ENCODE measurements around the gene RPL5.
A peak's percentile ranks its signal among the peaks of the same experiment; 100 is the strongest.

The RPL5 gene

GRCh38 chr1:92870591-92870990 lies 38.8 kb downstream of the RPL5 start:
- no peak for DNase-seq (ENCODE audit: extremely low spot score)

GRCh38 chr1:92872719-92873118 lies 40.9 kb downstream of the RPL5 start:
- no peak for DNase-seq (ENCODE audit: extremely low spot score)
- no peak for TF ChIP-seq CTCF (IDR thresholded peaks at IDR 0.05; ENCODE audit: control extremely low read depth, extremely low read depth, low read depth, missing control alignments)
- CTCF ChIA-PET = interaction anchor here (0.6 to 9.1 kb wide), 5 partner anchors 9 to 121 kb away, joined by 3 to 50 read pairs (median 3); no protein-coding TSS in a partner anchor
- POLR2A ChIA-PET = no interaction called here

More at GRCh38 chr1:92870591-92870990, 38.8 kb downstream of the RPL5 start:
- TF ChIP-seq CTCF (IDR thresholded peaks at IDR 0.05; ENCODE audit: control extremely low read depth, extremely low read depth, low read depth, missing control alignments) = no peak
- CTCF ChIA-PET = interaction anchor here (1.9 to 5.3 kb wide), 3 partner anchors 12 to 123 kb away, joined by 4 to 45 read pairs (median 28); no protein-coding TSS in a partner anchor
- POLR2A ChIA-PET = no interaction called here

GRCh38 chr1:92874987-92875386 lies 43.1 kb downstream of the RPL5 start:
- DNase-seq (ENCODE audit: extremely low spot score) = no peak
- POLR2A ChIA-PET = no interaction called here
- no peak for TF ChIP-seq CTCF (IDR thresholded peaks at IDR 0.05; ENCODE audit: control extremely low read depth, extremely low read depth, low read depth, missing control alignments)
- CTCF ChIA-PET = interaction anchor here (1.3 to 9.1 kb wide), 2 partner anchors 16 to 55 kb away, joined by 3 to 50 read pairs; no protein-coding TSS in a partner anchor

- ChIA-PET POLR2A (no interaction called here), CTCF (interaction anchor here (1.2 to 9.1 kb wide), 5 partner anchors 10 to 117 kb away, joined by 3 to 50 read pairs (median 7); no protein-coding TSS in a partner anchor)
- TF ChIP-seq CTCF (IDR thresholded peaks at IDR 0.05; ENCODE audit: control extremely low read depth, extremely low read depth, low read depth, missing control alignments) = no peak
- DNase-seq (ENCODE audit: extremely low spot score) = no peak
Observed at GRCh38 chr1:92876351-92876750, 44.5 kb downstream of the RPL5 start.

GRCh38 chr1:92877081-92877711 lies 45.4 kb downstream of the RPL5 start:
- no peak for DNase-seq (ENCODE audit: extremely low spot score)
- no peak for TF ChIP-seq CTCF (IDR thresholded peaks at IDR 0.05; ENCODE audit: control extremely low read depth, extremely low read depth, low read depth, missing control alignments)
- ChIA-PET CTCF (interaction anchor here (1.2 to 9.1 kb wide), 8 partner anchors 8 to 117 kb away, joined by 3 to 50 read pairs (median 6); no protein-coding TSS in a partner anchor), POLR2A (no interaction called here)

- POLR2A ChIA-PET = no interaction called here
- DNase-seq (ENCODE audit: extremely low spot score) = peak; percentile 26
- CTCF ChIA-PET = interaction anchor here (0.7 to 9.1 kb wide), 8 partner anchors 8 to 116 kb away, joined by 3 to 50 read pairs (median 5); no protein-coding TSS in a partner anchor
- no peak for TF ChIP-seq CTCF (IDR thresholded peaks at IDR 0.05; ENCODE audit: control extremely low read depth, extremely low read depth, low read depth, missing control alignments)
Observed at GRCh38 chr1:92877792-92878191, 46.0 kb downstream of the RPL5 start.

Measured in GM10248 (cell line).